Lower lobe of right lung (tissue), 2 donors: ENCODE measurements around the gene NFIB. TPM values are rescaled to one million over a fixed set of nuclear protein-coding genes. Genes with fewer than 3 reads are reported as not detected.
A peak's percentile ranks its signal among the peaks of the same experiment; 100 is the strongest.

Source experiments
- ATAC-seq, 2 donors: fragments of 200-7000 bp; cut with Tn5 transposase; one replicate each; pipeline ENCODE4 v1.9.1; 2020 to 2022; ENCODE audit warnings: mild to moderate bottlenecking in 2 of 2, moderate library complexity in 2 of 2
- DNase-seq: peaks from one replicate; pipeline ENCODE4 v3.0.0-alpha.2; 2020
- H3K27ac ChIP-seq: fragments of 200-600 bp; one replicate; pipeline ENCODE4 v1.8.0; 2022
- H3K27me3 ChIP-seq: fragments of 200-600 bp; one replicate; pipeline ENCODE4 v1.8.0; 2022; ENCODE audit warnings: low read depth
- H3K36me3 ChIP-seq: fragments of 200-600 bp; one replicate; pipeline ENCODE4 v1.8.0; 2022; ENCODE audit warnings: mild to moderate bottlenecking
- H3K4me1 ChIP-seq: fragments of 200-600 bp; one replicate; pipeline ENCODE4 v1.8.0; 2022
- H3K4me3 ChIP-seq: fragments of 200-600 bp; one replicate; pipeline ENCODE4 v1.8.0; 2022; ENCODE audit warnings: mild to moderate bottlenecking
- H3K9me3 ChIP-seq: fragments of 200-600 bp; one replicate; pipeline ENCODE4 v1.8.0; 2022
- intact Hi-C: fragments of 100-400 bp; cut with DNase I; formaldehyde crosslinking; loops from one replicate; pipeline ENCODE4 v1.11.0; 2022
- total RNA-seq: library from RNA; stranded (reverse); fragmentation: NEBNext Ultra II Directional; extraction: Animal tissue kit (Norgen Biotek cat#: 25700); gene quantifications from one replicate; pipeline ENCODE4 v1.2.1, GENCODE V29; 2021
- TF ChIP-seq, protein P1 (sequence below): fragments of 200-600 bp; IDR thresholded peaks from one replicate; pipeline ENCODE4 v1.8.0; 2022; ENCODE audit warnings: antibody characterized with exemption, mild to moderate bottlenecking
- donor health status: DM: no; HTN: yes; CAD: no; lungs with severe emphysema.

Gene NFIB
- total RNA-seq, 1 donor from 2014 or later = 97.7 TPM

DNA sequence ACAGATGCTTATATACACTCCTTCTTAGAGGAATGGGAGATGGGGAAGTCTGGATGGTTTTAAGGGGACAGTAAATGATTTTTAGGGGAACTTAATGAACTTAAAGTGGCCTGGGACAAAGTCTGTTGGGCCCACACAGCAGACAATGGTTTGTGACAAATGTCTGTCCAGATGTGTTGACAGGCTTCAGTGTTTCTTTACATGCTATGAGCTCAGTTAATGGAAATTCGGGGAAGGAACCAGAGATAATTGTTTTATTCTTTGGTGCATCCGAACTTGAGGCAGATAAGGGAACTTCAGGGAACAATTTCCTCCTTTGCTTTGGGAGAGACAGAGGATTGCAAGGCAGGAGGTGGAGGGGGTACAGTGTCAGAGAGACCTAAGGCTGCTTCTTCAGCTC, 52.3 kb downstream of the NFIB start:
- no peak overlapping the region for H3K27ac ChIP-seq
- intact Hi-C loops = no loop called here
- H3K4me3 ChIP-seq = no peak overlapping the region
- no peak for DNase-seq
- no peaks in the 10 kb centered on the region for H3K9me3 ChIP-seq
- H3K4me1 ChIP-seq = peaks cover 41% of the 10 kb centered on the region
- TF ChIP-seq, protein P1, sequence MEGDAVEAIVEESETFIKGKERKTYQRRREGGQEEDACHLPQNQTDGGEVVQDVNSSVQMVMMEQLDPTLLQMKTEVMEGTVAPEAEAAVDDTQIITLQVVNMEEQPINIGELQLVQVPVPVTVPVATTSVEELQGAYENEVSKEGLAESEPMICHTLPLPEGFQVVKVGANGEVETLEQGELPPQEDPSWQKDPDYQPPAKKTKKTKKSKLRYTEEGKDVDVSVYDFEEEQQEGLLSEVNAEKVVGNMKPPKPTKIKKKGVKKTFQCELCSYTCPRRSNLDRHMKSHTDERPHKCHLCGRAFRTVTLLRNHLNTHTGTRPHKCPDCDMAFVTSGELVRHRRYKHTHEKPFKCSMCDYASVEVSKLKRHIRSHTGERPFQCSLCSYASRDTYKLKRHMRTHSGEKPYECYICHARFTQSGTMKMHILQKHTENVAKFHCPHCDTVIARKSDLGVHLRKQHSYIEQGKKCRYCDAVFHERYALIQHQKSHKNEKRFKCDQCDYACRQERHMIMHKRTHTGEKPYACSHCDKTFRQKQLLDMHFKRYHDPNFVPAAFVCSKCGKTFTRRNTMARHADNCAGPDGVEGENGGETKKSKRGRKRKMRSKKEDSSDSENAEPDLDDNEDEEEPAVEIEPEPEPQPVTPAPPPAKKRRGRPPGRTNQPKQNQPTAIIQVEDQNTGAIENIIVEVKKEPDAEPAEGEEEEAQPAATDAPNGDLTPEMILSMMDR = no peak
- no peak for ATAC-seq
- no peaks in the 10 kb centered on the region for H3K36me3 ChIP-seq
- H3K27me3 ChIP-seq = no peaks in the 10 kb centered on the region

DNA sequence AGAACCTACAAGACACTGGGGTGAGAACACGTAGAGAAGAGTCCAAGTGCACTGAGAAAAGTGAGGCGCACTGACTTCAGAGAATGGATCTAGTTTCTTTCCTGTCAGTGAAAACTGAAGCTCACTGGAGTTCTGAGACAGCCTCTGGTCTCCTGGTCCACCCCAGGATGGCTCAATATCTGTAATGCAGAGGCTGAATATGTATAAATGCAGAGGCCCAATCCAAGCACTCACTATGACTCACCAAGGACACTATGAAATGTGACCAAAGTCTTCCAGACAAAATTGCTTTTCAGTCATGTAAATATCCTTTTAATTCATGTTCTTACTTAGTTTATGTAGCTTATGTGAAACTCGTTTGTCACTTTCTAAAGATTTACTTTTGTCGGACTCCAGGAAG, 53.8 kb downstream of the NFIB start:
- H3K27ac ChIP-seq = no peak overlapping the region
- no peaks in the 10 kb centered on the region for H3K9me3 ChIP-seq
- TF ChIP-seq, protein P1 = no peak
- H3K4me3 ChIP-seq = no peak overlapping the region
- H3K27me3 ChIP-seq = no peaks in the 10 kb centered on the region
- DNase-seq = no peak
- H3K4me1 ChIP-seq = peaks cover 45% of the 10 kb centered on the region
- H3K36me3 ChIP-seq = no peaks in the 10 kb centered on the region
- intact Hi-C loops = no loop called here
- no peak for ATAC-seq

DNA sequence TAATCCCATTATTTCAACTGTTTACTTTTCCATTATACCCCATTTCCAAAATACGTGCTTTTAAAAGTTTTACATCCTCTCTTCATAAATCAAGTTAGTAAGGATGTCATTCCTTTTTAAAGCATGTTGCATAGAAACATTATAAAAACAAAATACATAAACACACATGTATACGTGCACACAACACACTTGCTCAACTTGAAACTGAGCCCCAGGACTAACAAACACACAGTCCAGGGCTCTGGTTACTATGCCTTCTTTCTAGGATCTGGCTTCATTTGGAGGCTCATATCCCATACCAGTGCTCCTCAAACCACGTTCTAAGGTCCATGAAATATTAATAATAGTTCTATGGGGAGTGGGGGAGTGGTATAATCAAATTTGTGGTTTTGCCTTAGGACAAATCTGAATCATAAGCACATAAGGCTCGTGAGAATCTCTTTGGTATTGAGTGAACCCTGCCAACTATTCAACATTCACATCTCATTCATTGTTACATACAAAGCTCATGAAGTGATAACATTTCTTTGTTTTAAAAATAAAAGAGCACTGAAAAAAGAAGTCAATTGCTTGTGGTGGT, 55.2 kb downstream of the NFIB start:
- H3K4me1 ChIP-seq = peaks cover 38% of the 10 kb centered on the region
- TF ChIP-seq, protein P1 = no peak
- intact Hi-C loops = no loop called here

DNA sequence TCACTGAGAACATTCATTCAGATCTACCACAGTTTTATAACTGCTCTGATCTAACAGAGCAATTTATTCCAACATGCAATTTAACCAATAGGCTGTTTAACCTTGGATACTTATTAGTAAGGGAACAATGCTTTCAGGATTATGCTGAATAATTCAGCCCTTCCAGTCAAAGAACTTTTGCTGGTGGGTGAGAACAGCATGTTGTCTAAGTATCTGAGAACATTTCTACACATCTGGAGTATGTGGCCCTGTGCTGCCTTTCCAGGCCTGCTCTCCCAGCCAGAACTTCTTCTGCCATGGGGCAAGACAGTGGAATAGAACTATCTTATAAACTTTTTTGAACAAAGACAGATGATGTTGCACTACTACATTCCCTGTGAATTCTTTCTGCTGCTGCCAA, 55.8 kb downstream of the NFIB start:
- intact Hi-C loops = no loop called here
- Histone ChIP-seq H3K9me3 (no peaks in the 10 kb centered on the region), H3K4me3 (no peak overlapping the region), H3K27ac (no peak overlapping the region), H3K4me1 (peaks cover 38% of the 10 kb centered on the region), H3K36me3 (no peaks in the 10 kb centered on the region), H3K27me3 (no peaks in the 10 kb centered on the region)
- ATAC-seq = no peak
- TF ChIP-seq, protein P1 = no peak
- no peak for DNase-seq

More for the DNA sequence above, 55.2 kb downstream of the NFIB start:
- no peaks in the 10 kb centered on the region for H3K36me3 ChIP-seq
- DNase-seq (no peak), ATAC-seq (no peak)
- no peaks in the 10 kb centered on the region for H3K27me3 ChIP-seq
- no peaks in the 10 kb centered on the region for H3K9me3 ChIP-seq
- no peak overlapping the region for H3K4me3 ChIP-seq
- H3K27ac ChIP-seq = no peak overlapping the region

DNA sequence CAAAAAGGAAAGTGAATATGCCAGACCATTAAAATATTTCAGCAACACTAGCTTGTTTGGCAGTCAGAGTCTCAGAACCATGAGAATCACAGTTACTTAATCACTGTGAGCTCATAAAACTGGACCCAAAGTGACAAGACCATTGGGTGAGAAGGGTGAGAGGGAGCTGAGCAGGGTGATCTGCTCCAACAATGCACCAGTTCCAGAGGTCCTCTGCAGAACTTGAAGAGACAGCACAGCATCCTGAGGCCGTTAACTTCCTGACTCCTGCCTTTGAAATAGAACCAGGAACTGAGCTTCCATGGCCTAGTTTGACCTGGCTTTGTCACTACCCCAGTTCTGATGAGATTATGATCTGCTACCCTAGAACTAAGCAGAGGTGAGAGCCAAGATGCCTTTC, 57.4 kb downstream of the NFIB start:
- Histone ChIP-seq H3K9me3 (no peaks in the 10 kb centered on the region), H3K27me3 (no peaks in the 10 kb centered on the region), H3K27ac (no peak overlapping the region), H3K4me1 (peaks cover 44% of the 10 kb centered on the region), H3K36me3 (no peaks in the 10 kb centered on the region), H3K4me3 (no peak overlapping the region)
- TF ChIP-seq, protein P1 = no peak
- peak; percentile 55 to 60 for ATAC-seq
- intact Hi-C loops = no loop called here
- no peak for DNase-seq
